ENCODE results near the gene HHAT.

The HHAT gene

GRCh38 chr1:210603123-210603522, 274.4 kb downstream of the HHAT start:
- DNase-seq (ENCODE audit: low spot score), result no peak

DNA sequence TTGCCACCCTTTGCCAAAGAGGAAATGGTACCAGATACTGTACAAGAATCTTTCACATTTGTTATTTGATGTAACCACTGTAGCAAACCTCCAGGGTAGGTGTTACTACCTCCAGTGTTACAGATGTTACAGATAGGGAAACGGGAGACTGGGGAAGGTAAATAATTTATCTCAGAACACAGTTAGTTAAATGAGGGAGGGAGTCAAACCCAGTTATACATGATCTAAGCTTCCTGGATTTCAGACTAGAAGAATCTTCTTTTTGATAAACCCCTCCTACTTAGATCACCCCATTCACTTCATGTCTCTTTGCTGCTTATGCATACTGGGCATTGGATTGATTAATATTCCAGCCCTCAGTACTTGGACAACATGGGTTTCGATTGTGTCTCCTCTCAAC, 276.4 kb downstream of the HHAT start:
- DNase-seq (ENCODE audit: low spot score), result no peak

DNA sequence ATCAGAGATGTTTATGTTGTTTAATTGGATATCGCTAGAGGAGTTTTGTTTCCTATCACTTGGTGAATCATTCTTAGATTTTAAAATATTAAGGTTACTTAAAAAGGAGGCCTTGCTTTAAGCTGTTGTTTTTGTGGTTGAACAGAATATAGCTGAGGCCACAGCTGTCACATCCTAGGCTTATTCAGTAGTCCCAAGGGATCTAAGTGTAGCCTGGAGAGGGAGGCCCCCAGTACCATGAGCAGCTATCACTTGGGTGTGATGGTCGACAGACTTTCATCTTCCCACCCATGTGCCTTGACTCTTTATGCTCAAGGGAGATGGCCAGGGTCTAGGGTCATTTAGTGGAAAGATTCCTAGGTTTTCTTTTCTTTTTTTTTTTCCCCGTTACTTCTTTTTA, 278.7 kb downstream of the HHAT start:
- no peak for DNase-seq (ENCODE audit: low spot score)

GRCh38 chr1:210608767-210609166, 280.1 kb downstream of the HHAT start:
- no peak for DNase-seq (ENCODE audit: low spot score)

DNA sequence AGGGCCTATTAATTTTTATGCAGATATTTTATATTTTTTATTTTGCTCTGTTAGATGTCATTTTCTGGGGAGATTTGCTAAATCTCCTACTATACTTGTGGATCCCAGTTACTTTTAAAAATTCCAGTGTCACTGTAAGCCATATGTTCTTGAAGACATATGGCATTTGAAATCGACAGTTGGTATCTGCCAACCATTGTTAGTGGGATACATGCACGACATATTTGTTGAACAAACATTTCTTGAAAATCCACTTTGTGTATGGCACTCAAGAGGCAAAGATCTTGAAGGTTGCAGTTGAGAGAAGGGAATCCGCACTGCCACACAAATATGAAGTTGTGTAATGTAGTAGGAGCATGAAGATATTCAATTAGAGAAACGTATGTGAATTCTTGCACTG, 287.7 kb downstream of the HHAT start:
- DNase-seq (ENCODE audit: low spot score), result no peak

- no peak for DNase-seq (ENCODE audit: low spot score)
These were observed 288.6 kb downstream of the HHAT start for GRCh38 chr1:210617293-210617692.

GRCh38 chr1:210618369-210618768, 289.7 kb downstream of the HHAT start:
- DNase-seq (ENCODE audit: low spot score), result no peak

- DNase-seq (ENCODE audit: low spot score), result no peak
These were observed 292.3 kb downstream of the HHAT start for GRCh38 chr1:210620867-210621488.

DNA sequence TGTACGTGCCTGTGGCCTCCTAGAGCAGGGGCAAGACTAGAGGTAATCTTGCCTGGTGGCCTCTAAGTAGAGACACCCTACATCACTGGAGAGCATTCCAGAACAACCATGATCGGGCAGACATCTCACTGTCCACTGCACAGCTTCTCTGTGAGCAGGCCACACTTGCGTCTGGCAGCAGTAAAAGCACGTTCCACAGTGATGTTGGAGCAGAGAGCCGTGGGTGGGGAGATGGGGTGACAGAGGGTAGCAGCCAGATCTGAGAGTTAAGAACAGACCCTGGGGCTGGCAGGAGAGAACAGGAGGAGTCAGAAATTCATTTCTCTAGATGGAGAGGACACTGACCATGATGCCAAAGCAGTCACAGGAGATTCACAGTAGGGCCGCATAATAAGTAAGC, 293.0 kb downstream of the HHAT start:
- no peak for DNase-seq (ENCODE audit: low spot score)

DNA sequence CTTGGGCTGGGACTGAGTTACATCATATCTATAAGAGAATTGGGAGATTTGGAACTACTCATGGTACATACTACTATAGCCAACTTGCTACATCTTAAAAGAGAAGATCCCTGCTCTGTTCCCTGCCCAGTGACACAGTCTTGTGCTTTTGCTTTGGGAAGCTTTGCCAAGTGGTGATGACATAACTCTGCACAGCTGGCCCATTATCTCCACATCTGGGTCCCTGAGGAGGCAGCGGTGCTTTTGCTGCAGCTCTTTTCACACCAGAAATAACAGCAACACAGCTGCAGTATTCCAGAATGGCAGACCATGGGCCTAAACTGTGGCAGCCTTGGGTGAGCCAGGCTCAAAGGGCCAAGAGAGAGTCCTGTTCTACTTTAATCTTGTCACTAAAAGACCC, 296.0 kb downstream of the HHAT start:
- DNase-seq (ENCODE audit: low spot score), result no peak

DNA sequence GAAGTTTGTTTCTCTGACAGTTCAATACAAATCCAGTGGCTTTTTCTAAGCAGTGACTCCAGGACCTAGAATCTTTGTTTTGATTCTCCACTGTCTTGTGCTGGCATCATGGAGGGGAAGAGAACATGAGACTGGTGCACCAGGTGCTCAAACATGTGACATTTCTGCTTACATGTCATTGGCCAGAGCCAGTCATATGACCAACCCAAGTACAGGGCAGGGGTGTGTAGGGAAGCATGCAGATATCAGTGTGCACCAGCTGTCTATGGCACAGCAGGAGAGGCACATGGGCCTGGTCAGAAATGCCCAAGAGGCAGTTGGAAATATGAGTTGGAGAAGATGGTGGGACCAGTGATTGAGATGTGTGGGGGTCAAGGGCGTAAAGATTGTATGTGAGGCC, 297.0 kb downstream of the HHAT start:
- no peak for DNase-seq (ENCODE audit: low spot score)

DNA sequence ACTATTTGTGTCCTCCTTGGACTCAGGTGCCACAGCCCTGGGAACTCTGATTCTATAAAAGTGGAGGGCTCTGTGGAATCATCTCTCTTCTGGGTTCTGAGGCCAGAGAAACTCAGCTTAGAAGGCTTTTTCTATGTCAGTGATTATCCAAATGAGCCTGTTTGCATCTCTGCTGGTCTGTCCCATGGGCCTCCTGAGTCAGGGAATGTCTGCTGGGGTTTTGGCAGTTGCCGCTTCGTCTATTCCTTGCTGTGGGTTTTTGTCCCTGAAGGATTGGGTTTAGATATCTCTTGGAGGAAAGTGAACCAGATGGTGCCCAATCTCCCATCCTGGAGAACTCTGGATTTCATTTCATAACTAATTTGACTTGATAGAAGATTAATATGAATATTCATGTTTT, 297.6 kb downstream of the HHAT start:
- no peak for DNase-seq (ENCODE audit: low spot score)

DNA sequence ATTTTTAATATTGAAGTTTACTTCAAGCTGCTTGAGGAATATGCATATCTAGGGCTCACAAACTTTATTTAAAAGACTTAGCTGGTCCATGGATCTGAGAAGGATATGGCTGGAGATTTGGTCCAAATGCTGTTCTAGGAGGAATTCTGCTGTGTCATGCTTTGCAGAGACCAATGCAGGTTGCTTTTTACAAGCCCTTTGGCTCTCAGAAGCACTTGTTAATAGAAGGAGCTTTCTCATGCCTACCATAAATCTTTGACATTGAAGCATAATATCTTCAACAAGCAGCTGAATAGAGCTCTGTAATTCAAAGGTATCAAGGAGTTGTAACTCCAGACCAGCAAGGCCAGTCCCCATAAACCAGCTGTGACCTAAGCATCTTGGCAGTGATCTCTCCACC, 299.1 kb downstream of the HHAT start:
- no peak for DNase-seq (ENCODE audit: low spot score)

DNA sequence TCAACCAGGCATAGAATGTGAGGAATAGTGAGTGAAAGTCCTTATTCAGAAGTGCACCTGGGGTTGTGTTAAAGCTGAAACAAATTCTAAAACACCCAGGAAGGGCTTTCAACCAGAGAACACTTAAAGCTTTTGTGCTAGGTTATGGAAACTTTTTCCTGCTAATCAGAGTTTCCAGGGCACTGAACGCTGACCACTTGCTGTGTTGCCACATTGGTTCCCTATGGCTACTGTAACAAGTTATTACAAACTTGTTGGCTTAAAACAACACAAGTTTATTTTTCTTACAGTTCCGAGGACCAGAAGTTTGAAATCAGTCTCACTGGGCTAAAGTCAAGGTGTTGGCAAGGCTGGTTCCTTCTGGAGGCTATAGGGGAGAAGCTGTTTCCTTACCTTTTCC, 300.6 kb downstream of the HHAT start:
- no peak for DNase-seq (ENCODE audit: low spot score)

DNA sequence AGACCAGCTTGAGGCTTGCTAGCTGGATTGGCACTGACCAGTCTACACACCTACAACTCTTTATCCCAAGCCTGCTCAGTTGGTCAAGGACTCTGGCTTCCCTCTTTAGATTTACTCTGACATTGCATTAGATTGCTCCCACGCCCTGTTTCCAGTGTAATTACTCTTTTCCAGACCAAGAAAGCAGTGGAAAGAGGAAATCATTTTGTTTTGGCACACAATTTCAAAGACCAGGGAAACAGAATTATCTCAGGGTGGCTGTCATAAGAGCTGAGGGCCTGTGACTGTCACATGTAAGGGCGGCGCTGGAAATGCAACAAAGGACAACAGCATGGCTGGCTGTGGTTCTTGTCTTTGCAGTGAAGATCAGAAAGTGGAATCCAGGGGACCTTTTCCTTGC, 302.7 kb downstream of the HHAT start:
- no peak for DNase-seq (ENCODE audit: low spot score)

- no peak for DNase-seq (ENCODE audit: low spot score)
These were observed 304.4 kb downstream of the HHAT start for GRCh38 chr1:210633140-210633539.

DNA sequence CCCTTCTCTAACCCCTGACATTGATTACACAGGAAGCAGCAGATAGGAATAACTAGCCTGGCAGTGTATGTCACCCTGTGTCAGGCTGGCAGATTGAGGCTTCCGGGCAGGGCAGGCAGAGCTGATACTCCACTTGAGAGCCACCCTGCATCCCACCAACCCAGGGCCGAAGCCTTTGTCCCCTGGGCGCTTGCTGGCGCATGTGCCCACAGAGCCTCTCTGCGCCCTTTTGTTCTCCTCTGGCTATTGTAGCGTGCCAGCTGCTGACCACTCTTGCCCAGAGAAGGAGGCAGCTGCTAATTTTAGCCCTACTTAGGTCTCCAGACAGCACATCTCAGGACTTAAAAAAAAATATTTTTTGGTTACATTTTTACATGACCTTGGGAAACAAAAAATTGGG, 304.9 kb downstream of the HHAT start:
- no peak for DNase-seq (ENCODE audit: low spot score)

DNA sequence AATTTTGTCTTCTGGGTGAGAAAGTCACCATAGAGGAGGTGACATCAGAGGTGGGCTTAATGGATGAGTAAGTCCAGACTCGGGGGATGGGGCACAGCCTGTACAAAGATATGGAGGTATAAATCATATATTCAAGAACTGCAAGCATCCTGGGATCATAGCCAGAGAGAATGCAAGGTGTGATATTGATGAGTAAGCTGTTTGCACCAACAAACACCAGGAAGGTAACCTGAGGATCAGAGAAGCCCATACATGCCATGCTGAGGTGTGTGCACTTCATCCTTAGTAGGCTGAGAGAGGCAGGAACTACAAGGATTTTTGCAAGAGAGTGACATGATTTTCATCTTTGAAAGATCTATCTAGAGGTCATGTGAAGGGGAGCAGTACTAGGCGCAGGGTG, 306.4 kb downstream of the HHAT start:
- DNase-seq (ENCODE audit: low spot score), result no peak

- DNase-seq (ENCODE audit: low spot score), result no peak
These were observed 312.9 kb downstream of the HHAT start for GRCh38 chr1:210641582-210641981.

DNA sequence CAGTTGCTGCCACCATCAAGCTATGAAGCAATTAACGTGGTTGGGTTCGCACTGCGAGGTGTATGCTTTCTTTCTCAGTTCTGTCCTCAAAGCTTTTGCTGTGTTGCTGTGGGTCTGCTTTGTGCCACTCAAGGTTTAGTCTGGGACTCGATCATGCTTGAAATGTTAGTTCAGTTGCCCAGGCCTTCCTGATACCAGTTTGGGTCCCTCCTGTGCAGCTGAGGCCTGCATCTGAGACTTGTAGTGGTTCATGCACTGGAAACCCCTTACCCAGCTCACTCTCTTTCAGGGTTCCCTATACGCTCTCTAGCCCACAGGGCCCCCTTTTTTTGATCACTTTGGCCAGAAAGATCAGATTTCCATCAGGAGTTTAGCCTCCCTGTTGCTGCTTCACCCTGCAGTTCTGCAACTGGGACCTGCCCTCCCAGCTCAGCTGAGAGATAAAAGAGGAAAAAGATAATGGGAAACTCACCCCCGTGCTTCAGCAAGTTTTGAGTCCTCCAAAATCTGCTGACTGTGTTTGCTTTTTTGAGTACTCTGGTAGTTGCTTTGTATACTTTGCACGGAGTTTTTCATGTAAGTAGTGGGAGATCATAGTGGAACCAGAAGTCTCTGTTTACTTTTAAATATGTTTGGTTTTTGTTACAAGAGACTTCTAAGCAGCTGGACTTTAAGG, 317.0 kb downstream of the HHAT start:
- no peak for DNase-seq (ENCODE audit: low spot score)

- no peak for DNase-seq (ENCODE audit: low spot score)
These were observed 317.5 kb downstream of the HHAT start for GRCh38 chr1:210646258-210646616.

GRCh38 chr1:210647406-210648333, 319.0 kb downstream of the HHAT start:
- no peak for DNase-seq (ENCODE audit: low spot score)

DNA sequence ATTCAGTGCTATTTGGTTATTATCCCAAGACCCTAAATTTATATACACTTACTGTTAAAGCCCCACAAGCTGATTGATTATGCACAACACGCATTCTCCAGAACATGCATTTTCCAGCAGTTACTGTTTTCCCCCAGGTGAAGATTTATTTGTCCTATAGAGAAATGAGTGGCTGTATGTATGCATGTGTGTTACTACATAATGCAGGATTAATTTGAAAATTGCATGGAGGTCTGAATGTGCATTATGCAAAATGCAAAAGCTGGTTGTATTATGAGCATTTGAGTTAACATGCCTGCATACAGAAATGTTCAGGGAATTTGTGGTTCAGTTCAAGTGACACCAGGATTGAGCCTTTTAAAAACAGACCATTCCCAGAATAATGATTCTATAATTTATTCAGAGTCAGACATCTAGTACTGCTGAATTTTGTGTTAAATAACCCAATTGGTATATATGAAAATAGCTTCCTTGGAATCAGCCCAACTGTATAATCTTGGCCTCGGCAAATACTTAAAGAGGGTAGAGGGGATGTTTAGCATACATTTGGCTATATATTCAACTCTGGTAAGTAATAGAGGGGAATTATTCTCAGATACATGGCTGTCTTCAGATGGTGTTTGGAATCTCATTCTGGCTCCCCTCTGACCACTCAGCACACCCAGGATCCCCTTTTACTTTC, 320.0 kb downstream of the HHAT start:
- no peak for DNase-seq (ENCODE audit: low spot score)
